Activated CD4-positive, alpha-beta T cell treated with anti-CD3 and anti-CD28 coated beads, Interleukin-2, amount 50 U/mL, for 24 hours (primary cell): ENCODE results near the gene VTI1B.

Source experiments
- DNase-seq, 2 donors: peaks; one replicate each; pipeline ENCODE4 v3.0.0-alpha.2; 2020; ENCODE audit warnings: low read depth in 1 of 2, low spot score in 1 of 2

The VTI1B gene

DNA sequence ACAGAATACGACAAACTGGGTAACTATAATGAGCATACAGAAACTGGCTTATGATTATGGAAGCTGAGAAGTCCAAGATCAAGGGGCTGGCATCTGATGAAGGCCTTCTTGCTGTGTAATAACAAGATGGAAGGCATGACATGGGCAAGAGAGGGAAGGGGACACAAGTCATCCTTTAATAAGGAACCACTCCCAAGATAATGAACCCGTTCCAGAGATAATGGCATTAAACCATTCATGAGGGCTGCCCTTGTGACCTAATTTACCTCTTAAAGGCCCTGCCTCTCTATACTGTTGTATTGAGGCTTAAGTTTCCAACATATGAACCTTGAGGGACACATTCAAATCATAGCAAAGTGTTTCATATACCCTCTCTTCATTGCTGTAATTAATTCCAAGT is 4.6 kb upstream of the VTI1B start:
- no peak for DNase-seq

GRCh38 chr14:67675219-67675582 is 769 bp upstream of the VTI1B start:
- DNase-seq, result no peak

- peak in 1 of 2 donors; percentile 41 for DNase-seq
These were observed 323 bp downstream of the VTI1B start for GRCh38 chr14:67674139-67674479.

- DNase-seq, result no peak
These were observed 981 bp downstream of the VTI1B start for GRCh38 chr14:67673451-67673850.

DNA sequence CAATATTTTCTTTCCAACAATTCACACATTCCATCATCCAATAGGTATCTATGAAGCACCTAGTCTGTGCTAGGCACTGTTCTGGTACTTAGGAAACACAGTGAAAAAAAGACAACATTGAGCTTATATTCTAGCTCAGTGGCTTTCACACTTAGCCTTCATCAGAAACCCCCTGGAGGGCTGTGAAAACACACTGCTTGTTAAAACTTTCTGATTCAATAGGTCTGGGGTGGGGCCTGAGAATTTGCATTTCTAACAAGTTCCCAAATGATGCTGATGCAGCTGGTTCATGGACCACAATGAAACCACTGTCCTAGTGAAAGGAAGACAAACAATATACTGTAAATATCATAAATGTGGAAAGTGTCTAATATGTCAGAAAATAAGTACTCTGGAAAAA is 5.9 kb downstream of the VTI1B start:
- DNase-seq, result no peak

- peak in 1 of 2 donors; percentile 40 for DNase-seq
These were observed 7.5 kb downstream of the VTI1B start for GRCh38 chr14:67666750-67667449.

- no peak for DNase-seq
These were observed 8.6 kb downstream of the VTI1B start for GRCh38 chr14:67665868-67666267.

GRCh38 chr14:67663633-67664032 is 10.8 kb downstream of the VTI1B start:
- no peak for DNase-seq

DNA sequence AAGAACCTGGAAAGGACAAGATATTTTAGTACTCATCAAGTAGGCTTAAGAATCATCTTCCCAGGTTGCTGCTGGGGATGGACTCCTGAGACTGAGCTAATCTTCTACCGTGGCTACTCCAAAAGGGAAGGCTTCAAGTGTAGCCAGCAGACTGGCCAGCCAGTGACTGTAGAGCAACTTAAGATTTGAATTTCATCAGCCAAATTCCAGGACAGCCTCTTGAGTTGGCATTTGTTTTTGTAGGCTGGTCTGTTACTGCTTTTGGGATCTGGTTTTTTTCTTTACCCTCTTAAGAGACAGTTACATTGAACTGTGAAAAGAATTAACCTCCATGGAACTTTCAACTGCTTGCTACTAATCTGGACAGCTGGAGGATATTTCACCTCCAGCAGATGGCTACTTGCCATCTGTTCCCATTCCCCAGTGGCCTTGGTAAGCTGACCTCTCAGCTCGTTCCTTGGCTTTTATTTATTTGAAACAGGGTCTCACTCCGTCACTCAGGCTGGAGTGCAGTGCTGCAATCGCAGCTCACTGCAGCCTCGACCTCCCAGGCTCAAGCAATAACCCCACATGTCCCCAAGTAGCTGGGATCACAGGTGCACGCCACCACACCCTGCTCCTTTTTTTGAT is 20.7 kb downstream of the VTI1B start:
- DNase-seq, result no peak

DNA sequence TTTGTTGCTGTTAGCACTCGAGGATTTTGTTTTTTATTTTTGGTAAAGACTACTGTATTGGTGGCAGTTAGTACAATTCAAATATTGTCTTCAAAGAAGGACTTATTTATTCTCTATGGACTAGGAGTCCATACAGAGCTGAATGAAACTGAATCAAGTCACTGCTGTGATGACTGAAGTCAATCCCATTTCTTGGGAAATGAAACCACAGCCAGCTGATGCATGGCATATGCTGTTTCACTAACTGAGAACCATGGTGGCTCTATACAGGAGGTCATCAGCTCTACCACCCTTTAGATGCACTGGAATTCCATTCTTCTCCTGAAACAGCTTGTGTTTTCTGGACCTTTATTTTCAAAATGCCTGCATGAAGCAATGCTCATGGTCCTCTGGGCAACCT is 22.2 kb downstream of the VTI1B start:
- DNase-seq, result no peak

- DNase-seq, result no peak
These were observed 23.7 kb downstream of the VTI1B start for GRCh38 chr14:67650694-67651093.

GRCh38 chr14:67650151-67650550 is 24.3 kb downstream of the VTI1B start:
- no peak for DNase-seq

DNA sequence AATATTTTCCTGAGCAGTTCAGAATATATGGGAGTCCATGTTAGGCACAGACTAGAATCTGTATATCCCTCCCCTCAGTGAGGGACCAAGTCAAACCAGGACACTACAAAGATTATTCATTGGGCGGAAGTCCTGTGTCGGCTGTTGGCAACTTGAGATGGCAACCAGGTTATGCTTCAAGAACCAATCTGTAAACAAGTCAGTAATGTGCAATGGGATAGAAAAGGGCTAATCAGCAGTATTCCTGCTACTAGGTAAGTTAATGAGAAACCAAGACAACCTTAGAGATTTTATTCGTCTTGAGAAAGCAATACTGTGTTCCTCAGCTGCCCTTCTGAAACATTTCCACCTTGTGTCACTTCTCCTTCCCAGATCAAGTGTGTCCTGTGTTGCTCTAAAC is 28.3 kb downstream of the VTI1B start:
- no peak for DNase-seq

DNA sequence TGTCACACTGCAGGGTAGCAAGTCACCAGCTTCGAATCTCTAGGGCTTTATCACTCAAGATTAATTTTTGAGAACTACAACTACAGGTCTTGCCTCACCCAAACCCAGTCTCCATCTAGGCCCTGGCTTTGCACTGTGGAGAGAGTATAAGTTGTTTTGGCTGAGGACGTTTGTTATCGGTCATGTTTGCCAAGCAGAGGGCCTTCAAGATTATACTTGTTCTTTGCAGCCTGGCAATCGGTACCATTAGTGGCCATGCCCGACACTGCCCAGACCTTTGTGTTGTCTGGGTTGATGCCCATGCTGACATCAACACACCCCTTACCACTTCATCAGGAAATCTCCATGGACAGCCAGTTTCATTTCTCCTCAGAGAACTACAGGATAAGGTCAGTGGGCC is 29.0 kb downstream of the VTI1B start:
- DNase-seq, result no peak

DNA sequence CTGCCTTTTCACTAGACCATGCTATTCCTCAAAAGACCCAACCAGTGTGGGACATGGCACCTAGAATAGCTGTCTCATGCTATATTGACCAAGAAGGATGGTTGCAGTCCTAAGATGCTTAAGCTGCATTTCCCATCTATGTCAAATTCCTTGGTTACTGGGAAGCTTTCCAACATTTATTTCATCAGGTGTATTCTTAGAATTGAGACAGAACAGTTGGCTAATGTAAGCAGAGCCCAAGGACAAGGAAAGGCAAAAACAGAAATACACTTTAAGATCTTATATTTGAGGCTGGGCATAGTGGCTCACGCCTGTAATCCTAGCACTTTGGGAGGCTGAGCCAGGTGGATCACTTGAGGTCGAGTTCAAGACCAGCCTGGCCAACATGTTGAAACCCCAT is 30.0 kb downstream of the VTI1B start:
- DNase-seq, result no peak

DNA sequence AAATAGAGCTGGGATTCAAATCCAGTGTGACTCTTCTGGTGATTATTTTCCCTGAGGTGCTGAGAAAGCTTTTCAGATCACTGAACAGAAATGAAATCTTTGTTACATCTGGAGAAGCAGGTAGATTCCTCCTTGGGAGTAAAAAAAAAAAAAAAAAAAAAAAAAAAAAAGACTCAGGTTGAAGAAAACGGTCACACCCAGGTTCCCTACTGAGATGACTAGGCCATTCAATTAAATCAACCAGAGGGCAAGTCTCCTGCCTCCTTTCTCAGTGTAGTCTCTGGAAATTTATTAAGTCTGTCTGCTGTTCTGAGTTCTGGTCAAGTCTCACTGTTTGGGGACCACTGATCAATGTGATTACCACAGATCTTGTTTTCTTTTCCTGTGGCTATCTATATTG is 30.7 kb downstream of the VTI1B start:
- DNase-seq, result no peak

DNA sequence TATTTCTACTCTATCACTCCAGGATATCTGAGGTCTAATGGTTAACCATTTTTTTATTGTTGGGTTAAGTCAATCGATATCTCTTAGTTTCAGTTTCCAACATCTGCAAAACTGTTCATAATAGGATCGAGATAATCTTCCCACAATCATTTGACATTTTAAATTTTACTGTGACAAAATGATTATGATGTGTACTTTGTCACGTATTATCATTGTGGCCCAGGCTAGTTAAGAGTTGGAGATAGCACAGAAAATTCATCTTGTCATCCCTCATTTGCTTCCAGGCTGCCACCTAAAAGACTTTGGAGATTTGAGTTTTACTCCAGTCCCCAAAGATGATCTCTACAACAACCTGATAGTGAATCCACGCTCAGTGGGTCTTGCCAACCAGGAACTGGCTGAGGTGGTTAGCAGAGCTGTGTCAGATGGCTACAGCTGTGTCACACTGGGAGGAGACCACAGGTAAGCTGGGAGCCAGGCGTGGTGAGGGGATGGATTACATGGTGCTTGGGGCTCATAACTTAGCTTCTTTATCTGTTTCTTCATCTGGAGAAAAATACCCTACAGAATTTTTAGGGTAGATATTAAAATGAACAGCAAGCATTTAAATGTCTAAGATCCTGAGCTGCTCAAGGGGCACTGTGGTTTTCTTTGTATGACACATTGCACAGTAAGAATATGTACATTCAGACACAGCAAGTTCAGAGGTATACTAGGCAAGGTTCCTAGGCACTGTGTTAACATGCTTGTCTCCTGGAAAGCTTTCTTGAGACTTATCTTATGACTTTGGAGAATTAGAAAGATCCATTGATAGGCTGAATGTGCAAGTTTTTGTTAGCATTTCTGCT is 32.3 kb downstream of the VTI1B start:
- no peak for DNase-seq

DNA sequence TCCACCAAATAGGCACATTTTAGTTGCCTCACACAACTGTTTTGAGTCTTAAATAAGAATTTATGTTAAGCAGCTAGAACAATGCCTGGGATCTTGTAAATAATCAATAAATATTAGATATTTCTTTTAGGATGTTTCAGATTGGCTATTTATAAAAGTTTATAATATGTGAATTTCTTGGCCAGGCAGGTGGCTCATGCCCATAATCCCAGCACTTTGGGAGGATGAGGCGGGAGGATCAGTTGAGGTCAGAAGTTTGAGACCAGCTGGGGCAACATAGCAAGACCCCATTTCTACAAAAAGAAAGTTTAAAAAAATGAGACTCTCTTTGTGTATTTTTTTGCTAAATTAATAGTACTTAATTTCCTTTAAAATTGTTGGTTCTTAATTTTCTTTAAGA is 33.0 kb downstream of the VTI1B start:
- DNase-seq, result no peak

DNA sequence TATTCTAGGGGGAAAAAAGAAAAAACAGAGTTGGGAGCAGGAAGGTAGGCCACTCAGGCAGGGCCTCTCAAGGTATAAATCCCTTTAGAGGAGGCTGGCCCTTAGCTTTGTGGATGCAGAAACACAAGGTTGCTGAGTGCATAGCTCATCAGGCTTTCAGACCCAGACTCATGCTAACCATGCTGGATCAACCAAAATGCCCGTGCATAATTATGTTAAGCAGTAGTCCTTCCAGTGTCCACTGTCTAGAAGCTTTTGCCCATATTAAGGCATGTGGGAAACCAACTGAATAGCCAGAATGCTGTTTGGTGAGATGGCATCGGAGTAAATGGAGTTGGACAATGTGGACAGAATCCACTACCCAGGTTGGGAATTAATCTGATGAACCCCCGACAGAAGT is 35.8 kb downstream of the VTI1B start:
- no peak for DNase-seq

DNA sequence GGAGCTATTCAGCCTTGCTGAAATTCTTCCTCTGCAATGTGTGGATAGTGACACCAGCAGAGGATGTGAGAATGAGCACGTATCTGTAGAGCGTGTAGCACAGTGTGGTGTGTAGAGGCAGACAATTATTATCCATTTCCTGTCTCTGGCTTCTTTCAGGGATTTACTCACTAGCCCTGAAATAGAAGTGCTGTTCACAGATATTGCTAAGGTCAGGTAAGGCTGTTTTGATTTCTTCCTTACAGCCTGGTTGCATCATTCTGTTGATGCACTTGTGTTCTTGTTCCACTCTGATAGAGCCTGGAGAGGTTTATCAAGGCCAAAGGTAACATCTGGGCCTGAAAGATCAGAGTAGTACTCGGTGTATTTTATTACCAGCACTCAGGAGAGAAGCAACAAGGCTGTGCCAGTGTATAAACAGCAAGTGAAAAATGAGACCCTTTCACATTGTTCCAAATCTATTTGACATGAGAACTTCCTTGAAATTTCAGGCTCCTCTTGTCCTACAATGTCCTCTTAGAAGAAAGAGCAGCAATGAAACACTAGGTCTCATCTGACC is 38.0 kb downstream of the VTI1B start:
- no peak for DNase-seq

DNA sequence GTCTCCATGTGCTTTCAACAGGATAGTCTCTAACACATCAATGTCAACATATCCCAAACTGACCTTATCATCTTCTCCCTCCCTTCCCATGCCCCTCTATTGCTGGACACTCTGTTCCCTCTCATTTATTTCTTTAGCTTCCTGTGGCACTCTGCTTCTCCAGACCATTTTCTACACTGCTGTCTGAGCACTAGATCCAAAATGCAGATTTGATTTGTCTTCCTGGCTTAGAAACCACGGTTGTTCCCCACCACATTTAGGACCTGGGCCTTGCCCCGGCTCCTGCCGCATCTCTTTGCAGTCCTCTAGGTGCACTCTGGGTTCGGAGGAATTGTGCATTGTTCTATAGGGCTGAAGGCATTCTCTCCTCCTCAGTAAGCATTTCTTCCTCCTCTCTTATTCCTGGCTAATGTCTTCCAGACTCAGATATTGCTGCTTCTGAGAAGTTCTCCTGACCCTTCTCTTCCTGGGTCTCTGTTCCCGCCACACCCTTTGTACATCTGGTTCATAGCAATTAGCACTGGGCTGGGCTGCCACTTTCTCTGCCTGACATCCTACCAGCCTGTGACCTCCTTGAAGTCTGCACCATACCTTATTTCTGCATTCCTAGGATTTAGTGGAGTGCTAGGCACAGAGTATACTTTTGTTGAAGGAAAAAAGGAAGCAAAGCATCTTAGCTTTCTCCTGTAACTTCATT is 40.8 kb downstream of the VTI1B start:
- DNase-seq, result no peak

GRCh38 chr14:67630938-67631337 is 43.5 kb downstream of the VTI1B start:
- no peak for DNase-seq
